GM18511 (cell line): Measurements from ENCODE around the gene EMC9.

ENCODE experiments used
- ATAC-seq: cut with Tn5 transposase; IDR thresholded peaks from one replicate; pipeline ENCODE4 v1.9.1; 2021; ENCODE audit warnings: mild to moderate bottlenecking, moderate library complexity; ENCODE audit not compliant: unreplicated experiment

EMC9 gene

DNA sequence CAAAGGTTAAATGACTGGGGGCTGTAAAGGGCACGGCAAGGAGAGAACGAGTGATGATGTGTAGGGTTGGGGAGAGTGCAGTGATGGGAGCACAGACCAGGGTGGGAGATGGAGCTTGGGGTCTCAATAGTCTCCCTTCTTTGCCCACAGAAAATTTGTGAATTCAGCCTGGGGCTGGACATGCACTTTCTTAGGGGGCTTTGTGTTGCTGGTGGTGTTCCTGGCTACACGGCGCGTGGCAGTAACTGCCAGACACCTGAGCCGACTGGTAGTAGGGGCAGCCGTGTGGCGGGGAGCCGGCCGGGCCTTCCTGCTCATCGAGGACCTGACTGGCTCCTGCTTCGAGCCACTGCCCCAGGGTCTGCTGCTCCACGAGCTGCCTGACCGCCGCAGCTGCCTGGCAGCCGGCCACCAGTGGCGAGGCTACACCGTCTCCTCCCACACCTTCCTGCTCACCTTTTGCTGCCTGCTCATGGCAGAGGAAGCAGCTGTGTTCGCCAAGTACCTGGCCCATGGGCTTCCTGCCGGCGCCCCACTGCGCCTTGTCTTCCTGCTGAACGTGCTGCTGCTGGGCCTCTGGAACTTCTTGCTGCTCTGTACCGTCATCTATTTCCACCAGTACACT is 9.2 kb downstream of the EMC9 start:
- ATAC-seq, result no peak

DNA sequence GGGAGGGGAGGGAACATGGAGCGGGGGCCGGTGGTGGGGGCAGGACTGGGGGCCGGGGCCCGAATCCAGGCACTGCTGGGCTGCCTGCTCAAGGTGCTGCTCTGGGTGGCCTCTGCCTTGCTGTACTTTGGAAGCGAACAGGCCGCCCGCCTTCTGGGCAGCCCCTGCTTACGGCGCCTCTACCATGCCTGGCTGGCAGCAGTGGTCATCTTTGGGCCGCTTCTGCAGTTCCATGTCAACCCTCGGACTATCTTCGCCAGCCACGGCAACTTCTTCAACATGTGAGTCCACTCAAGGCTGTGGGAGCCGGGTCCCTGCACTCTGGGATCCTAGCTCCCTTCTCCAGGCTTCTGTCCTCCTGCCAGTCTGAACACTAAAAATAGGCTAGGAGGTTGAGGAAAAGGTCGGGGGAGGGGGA is 9.8 kb downstream of the EMC9 start:
- ATAC-seq, result no peak

DNA sequence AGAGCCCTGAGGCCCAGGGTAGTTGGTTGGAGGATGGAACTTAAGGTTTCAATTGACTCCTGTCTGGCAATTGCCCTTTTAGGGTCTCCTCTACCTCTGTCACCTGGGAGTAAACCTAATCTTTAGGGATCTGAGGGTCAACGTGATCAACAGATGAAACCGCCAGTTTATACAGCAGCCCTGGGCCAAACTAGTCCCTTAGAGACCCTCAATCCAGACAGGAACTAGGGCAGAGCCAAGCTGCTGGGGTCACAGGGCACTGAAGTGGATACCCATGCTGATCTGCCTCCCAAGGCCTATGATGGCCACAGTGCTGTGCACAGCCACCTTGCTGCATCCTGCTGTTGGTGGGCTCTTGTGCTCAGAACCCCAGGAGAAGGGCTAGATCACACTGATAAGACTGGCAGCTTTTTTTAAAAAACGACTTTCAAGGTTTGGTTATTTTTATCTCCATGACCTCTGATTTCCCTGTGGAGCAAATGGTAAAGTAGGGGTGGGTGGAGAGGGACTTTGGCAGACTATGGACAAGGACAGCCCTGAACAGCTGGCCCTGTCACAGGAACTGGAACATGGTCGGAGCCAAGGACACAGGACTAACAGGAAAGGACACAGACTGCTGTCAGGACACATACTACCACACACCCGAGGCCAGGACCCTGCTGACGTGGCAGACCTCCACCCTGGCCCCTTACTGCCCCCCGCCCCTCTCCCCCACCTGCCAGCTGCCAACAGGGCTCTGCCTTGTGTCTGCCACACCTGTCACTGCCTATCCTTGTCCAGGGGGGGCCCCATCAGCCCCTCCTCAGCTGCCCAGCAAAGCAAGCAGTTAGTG is 10.5 kb downstream of the EMC9 start:
- no peak for ATAC-seq

DNA sequence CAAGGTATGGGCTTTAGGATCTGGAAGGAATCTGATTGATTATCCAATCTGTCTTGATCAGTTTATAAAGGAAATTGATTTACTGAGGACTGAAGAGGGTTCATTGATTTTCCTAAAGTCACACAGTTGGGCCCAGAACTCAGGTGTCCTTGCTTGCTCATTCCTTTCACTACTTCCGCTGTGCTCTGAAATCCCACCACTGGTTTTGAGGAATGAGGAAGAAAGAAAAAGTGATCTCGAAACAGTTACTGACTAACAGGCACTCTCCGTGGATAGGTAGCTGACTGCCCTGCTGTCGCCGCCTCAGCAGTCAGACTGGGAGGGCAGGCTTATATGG is 11.0 kb downstream of the EMC9 start, which contains the start of gene FITM1:
Gene FITM1, plus strand, starts transcription at position 280 of the 337 bp plus-strand sequence. CDS start 905 bp downstream, outside the sequence.
- ATAC-seq, result no peak

DNA sequence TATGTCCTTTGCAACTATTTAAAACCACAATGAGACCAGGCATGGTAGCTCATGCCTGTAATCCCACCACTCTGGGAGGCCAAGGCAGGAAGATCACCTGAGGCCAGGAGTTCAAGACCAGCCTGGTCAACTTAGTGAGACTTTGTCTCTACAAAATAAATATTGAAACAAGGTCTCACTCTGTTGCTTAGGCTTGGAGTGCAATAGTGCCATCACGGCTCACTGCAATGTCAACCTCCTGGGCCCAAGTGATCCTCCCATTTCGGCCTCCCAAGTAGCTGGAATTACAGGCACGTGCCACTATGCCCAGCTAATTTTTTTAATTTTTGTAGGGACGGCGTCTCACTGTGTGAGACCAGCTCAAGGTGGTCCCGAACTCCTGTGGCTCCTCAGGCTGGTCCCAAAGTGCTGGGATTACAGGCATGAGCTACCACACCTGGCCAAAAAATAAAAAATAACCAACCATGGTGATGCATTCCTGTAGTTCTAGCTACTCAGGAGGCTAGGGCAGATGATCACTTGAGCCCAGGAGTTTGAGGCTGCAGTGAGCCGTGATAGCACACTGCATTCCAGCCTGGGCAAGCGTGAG is 11.9 kb downstream of the EMC9 start:
- no peak for ATAC-seq

DNA sequence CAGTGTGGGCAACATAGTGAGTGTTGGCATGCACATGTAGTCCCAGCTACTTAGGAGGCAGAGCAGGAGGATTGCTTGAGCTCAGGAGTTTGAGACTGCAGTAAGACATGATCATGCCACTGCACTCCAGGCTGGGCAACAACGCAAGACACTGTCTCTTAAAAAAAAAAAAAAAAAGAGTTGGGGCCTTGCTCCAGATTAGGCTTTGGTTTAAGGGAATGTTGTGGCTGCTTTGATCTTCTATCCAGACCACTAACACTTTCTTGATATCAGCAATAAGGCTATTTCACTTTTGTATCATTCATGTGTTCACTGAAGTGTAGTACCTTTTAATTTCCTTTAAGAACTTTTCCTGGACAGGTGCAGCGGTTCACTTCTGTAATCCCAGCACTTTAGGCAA is 13.7 kb downstream of the EMC9 start:
- no peak for ATAC-seq

DNA sequence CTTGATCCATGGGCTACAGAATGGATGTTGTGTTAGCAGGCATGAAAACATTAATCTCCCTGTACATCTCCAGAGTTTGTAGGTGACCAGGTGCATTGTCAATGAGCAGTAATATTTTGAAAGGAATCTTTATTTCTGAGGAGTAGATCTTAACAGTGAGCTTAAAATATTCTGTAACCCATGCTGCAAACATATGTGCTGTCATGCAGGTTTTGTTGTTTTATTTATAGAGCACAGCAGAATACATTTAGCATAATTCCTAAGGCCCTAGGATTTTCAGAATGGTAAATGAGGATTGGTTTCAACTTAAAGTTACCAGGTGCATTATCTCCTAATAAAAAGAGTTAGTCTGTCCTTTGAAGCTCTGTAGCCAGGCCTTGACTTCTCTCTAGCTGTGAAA is 14.5 kb downstream of the EMC9 start:
- no peak for ATAC-seq

DNA sequence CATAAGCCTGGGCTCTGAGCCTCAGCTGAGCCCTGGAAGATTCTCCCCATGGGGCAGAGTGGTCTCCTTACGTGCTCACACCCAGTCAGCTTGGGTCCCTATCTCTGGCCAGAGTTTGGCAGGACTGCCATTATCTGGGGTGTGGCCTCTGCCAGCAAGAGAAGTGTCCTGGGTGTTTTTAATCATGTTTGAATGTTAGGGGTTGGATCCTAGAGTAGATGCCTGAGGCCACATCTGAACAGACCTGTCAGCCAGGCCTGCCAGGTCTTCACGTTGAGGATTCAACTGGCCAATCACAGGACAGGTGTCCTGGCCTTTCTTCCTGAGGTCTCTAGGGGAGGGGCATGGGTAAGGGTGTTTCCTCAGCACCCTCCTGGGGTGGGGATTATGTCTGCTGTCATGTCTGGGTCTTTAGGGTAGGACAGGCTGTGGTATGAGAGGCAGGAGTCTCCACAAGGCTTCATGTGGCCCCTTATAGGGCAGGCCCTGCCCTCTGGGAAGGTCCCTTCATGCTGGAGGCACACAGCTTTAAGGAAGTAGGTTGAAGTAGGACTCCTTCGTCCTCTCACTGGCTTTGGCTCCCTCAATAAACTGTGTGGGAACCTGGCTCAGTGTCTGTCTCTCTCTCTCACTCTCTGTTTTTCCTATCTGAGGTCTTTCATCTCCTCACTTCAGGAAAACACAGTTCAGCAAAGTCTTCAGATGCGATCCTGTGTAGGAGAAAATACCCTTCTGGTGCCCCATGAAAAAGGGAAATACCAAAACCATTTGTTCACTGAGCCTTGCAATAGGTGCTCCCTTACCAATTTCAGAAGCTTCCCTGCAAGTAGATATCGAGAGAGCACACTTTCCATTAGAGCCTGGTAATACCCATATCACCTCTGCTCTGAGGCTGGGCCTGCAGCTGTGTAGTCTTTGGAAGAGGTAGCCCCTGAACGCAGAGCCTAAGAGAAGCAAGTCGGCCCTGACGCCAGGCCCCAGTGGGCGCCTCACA is 17.7 kb downstream of the EMC9 start:
- no peak for ATAC-seq

DNA sequence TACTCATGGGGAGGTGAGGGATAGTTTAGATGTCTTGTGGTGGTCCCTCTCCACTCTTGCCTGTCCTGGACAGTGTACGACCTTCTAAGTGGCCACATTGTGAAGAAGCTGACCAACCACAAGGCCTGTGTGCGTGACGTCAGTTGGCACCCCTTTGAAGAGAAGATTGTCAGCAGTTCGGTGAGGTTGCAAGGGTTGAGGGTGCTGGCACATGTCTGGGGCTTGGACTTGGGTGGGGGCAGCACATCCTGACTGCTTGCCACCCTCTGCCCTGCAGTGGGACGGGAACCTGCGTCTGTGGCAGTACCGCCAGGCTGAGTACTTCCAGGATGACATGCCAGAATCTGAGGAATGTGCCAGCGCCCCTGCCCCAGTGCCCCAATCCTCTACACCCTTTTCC is 18.5 kb downstream of the EMC9 start:
- ATAC-seq, result no peak

DNA sequence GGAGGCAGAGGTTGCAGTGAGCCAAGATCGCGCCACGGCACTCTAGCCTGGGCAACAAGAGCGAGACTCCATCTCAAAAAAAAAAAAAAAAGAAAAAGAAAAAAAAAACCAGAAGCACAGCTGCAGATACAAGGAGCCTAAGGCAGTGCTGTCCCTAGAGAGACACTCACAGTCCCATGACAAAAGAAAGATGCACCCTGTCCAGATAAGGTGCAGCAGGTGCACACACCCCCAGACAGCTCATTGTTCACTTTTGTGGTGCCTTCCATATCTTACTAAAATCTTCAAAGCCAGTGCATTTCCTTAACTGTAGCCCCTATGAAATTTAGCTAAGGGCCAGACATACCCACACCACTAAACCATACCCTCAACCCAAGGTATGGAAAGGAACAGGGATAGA is 19.0 kb downstream of the EMC9 start:
- ATAC-seq, result no peak

DNA sequence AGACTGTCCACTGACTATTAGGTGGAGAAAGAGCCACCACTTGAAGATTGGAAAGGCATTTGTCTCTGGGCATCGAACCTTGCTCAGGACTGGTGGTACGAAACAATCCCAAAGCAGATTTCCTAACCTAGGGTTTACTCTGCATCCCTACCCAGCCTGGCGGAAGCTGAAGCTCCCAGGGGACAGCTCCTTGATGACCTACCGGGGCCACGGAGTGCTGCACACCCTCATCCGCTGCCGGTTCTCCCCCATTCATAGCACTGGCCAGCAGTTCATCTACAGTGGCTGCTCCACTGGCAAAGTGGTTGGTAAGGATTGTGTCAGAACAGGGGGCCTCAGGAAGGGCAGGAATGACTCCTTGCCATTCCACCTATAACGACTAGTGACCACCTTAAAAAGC is 20.2 kb downstream of the EMC9 start:
- no peak for ATAC-seq

DNA sequence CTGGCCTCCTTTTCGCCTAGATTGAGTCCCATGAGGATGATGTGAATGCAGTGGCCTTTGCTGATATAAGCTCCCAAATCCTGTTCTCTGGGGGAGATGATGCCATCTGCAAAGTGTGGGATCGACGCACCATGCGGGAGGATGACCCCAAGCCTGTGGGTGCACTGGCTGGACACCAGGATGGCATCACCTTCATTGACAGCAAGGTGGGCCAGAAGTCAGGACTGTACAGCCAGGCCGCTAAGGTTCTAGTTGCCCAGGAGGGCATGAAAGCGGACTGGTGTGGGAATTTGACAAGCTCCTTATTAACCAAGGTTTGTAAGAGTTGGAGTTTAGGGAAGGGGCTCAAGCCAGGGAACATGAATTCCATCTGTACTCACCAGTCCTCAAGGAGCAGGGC is 21.7 kb downstream of the EMC9 start:
- no peak for ATAC-seq

DNA sequence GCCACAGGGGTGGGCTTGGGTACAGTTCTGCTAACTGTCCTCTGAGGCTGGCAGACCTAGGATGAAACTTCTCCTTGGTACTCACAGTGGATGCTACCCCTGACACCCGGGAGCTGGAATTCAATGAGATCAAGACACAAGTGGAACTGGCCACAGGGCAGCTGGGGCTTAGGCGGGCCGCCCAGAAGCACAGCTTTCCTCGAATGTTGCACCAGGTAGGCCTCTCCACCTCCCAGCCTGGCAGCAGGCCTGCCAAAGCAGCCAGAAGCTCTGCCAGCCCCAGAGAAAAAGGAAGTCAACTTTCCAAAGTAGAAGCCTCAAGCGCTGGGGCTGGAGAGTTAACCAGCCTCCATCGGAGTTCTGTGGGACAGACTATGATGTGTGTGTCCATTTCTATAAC is 24.2 kb downstream of the EMC9 start:
- no peak for ATAC-seq

DNA sequence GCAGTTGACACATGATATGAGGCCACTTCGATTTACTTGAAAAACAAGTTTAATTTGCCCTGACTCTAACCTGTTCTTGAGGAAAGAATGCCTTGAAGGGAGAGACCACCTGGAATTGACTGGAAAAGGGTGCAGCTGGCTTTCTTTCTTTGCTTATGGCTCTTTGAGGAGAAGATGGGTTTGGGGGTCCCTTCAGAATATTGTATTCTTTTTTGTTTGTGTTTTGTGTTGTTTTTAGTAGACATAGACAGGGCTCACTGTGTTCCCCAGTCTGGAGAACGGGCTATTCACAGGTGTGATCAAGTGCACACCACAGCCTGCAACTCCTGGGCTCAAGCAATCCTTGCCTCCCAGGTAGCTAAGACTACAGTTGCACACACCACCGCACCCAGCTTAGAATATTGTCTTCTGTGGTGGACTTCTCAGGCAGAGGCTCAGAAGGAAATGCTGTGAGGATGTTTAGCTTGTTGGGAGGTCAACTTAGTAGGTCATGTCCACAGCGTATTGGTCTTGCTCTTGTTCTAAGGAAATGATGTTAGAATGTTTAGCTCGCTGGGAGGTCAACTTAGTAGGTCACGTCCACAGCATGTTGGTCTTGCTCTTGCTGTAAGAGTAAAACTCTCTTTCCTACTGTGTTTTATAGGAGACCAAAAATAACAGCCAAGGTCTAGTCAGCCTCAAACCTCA is 25.1 kb downstream of the EMC9 start:
- ATAC-seq, result no peak

DNA sequence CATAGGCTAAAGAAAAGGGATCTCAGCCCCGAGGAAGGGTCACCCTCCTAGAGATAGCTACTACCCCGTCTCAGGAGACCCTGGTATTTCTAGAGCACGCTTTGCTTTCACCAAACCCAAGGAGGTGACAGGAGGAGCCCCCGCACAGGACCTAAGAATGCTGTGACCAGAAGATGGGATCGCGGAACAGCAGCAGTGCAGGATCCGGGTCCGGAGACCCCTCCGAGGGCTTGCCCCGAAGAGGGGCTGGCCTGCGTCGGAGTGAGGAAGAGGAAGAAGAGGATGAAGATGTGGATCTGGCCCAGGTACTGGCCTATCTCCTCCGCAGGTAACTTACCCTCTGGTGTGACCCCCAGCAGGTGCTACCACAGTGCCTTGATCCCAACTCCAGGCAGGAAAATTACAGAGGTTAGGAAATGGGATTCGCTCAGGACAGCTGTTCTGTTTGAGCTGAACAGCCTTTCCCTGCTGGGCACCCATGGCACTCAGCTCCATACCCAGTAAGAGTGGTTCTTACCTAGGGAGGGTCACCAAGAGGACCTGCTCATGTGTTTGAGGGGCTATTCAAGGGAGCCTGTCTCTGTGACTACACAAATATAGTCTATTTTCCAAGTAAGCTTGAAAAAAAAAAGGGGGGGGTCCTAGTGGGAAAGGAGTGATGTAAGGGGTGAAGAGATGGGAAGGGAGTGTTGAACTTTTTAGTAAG is 25.8 kb downstream of the EMC9 start:
- no peak for ATAC-seq

DNA sequence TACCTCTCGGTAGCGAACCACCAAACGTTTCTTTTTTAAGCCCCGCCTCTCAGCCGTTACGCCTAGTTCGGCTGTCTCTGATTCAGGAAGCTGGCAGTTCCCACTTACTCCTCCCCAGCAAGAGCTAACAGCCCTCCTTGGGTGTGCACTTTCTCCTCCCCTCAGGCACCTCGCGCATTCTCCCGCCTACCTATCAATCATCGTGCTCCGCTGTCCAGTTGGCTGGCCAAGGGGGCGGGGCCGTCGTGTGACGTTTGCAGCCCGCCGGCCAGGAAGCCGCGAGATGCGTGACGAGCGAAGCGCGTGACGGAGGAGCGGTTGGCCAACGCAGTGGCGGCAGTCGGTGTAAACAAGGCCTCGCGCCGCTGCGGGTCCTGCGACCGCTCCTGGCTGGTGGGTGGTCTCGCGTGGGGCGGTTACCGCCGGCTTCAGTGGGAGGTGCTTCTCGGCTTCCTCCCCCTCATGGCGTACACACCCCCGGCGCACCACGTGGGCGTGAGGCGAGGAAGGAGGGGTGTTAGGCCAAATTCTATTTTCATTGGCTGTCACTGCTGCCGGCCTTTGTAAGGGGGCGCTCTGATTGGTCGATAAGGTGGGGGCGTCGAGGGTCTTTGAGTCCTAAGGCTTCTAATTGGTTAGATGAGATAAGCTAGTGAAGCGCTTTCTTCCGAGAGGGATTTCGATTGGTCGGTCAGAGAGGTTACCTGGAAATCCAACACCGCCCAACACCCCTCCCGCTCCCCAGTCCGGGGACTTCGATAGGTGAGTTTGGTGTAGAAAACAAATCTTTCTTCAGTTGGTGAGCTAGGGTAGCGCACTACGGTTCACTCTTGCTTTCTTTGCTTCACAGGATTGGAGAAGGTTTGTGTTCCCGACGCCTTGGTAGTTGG is 26.6 kb downstream of the EMC9 start, which contains the start of the genes DCAF11 and NRL:
Gene DCAF11, plus strand, starts transcription at position 246 of the 890 bp plus-strand sequence. CDS start 818 bp downstream, outside the sequence.
Gene NRL, minus strand, starts transcription at position 418 of the 890 bp plus-strand sequence. CDS start 32,101 bp downstream, outside the sequence.
- peak; percentile 86 for ATAC-seq

DNA sequence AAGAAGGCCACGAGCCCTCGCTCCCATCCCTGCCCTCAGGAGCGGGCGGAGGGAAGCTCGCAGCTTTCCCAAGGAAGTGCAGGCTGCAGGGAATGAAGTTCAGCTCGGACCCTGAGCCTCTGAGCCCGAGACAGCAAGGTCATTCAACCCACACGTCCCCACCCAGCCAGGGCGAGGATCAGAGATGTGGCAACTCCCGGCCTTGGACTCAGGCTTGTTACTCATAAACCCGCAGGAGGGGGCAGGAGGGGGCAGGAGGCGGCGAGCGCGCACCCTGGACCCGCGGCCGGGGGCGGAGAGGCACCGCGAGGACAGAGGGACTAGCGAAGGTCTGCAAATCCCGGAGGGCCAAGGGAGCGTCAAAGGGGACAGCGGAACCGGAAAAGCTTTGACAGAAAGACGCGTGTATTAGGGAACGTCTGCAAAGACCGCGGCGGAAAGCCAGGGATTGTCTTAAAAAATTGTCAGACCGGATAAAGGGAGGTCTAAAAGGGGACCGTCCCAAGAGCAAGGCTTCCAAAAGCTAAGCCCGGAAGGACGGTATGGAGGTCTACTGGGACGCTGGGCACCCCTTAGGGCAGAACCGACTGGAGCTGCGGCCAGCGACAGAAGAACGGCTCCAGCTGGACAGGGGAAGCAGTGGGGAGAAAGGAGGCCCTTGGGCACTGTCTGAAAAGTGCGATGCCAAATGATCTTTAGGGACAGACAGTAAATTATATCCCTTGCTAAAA is 27.4 kb downstream of the EMC9 start:
- peak; percentile 38 for ATAC-seq

DNA sequence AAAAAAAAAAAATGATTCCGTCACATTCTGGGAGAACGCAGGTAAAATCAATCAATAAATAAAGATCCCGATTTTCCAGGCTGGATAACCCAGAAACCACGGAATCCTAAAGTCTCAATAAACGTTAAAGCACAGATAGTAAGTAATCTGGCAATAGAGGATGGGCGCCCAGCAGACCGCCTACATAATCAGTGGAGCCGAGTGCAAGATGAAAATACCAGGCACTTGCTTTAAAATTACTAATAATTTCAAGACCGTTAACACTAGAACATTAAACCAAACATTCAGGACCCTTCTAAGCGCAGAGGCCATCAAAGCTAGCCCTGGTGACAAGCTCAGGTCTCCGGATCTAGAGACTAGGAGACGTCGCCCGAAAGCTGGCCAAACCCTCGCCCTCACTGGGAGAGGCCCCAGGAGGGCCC is 28.0 kb downstream of the EMC9 start:
- ATAC-seq, result no peak
